Neural cell (in vitro differentiated cells): ENCODE results near the gene HSPB1. TPM values are rescaled to one million over a fixed set of nuclear protein-coding genes. Genes with fewer than 3 reads are reported as not detected.

ENCODE experiments used
- H2AFZ ChIP-seq: fragments of 200-600, 300-800 bp; sonication (generic), shearing (Covaris generic); 2 replicates; pipeline ENCODE4 v1.6.0; 2014; ENCODE audit warnings: low read depth, mild to moderate bottlenecking, antibody characterized with exemption, low read length, moderate library complexity
- H3F3A ChIP-seq: fragments of 200-600 bp; shearing (Covaris generic); 2 replicates; pipeline ENCODE4 v1.6.1; 2016; ENCODE audit warnings: mild to moderate bottlenecking, moderate library complexity, mixed read lengths, antibody characterized with exemption, low read length; ENCODE audit not compliant: insufficient read depth, poor library complexity, severe bottlenecking
- H3K27ac ChIP-seq: fragments of 200-600, 300-800 bp; sonication (generic), shearing (Covaris generic); 2 replicates; pipeline ENCODE4 v1.5.1; 2014; ENCODE audit warnings: mild to moderate bottlenecking, low read length, moderate library complexity
- H3K27me3 ChIP-seq: fragments of 300-800, 200-600 bp; sonication (generic), shearing (Covaris generic); 2 replicates; pipeline ENCODE4 v1.6.0; 2014; ENCODE audit warnings: mild to moderate bottlenecking, low read depth, low read length, moderate library complexity; ENCODE audit not compliant: insufficient read depth
- H3K36me3 ChIP-seq: fragments of 300-800, 200-600 bp; sonication (generic), shearing (Covaris generic); 2 replicates; pipeline ENCODE4 v1.5.1; 2014; ENCODE audit warnings: mild to moderate bottlenecking, antibody characterized with exemption, low read length, moderate library complexity; ENCODE audit not compliant: insufficient read depth
- H3K4me2 ChIP-seq: fragments of 300-800, 200-600 bp; sonication (generic), shearing (Covaris generic); 2 replicates; pipeline ENCODE4 v1.6.0; 2014; ENCODE audit warnings: mild to moderate bottlenecking, low read length
- H3K4me3 ChIP-seq: fragments of 300-800, 200-600 bp; sonication (generic), shearing (Covaris generic); 2 replicates; pipeline ENCODE4 v1.5.1; 2014; ENCODE audit warnings: mild to moderate bottlenecking, low read length, moderate library complexity
- H3K79me2 ChIP-seq: fragments of 200-600 bp; shearing (Covaris generic); replicated peaks from 2 replicates; pipeline ENCODE4 v1.6.0; 2014; ENCODE audit warnings: mild to moderate bottlenecking, low read length, moderate library complexity; ENCODE audit not compliant: insufficient read depth
- H3K9ac ChIP-seq: fragments of 300-800, 200-600 bp; sonication (generic), shearing (Covaris generic); 2 replicates; pipeline ENCODE4 v1.6.1; 2016; ENCODE audit warnings: mild to moderate bottlenecking, low read length, mixed read lengths
- H3K9me2 ChIP-seq: fragments of 200-600 bp; shearing (Covaris generic); 2 replicates; pipeline ENCODE4 v1.6.1; 2016; ENCODE audit warnings: mild to moderate bottlenecking, low read length, mixed read lengths; ENCODE audit not compliant: insufficient read depth
- H3K9me3 ChIP-seq: fragments of 200-600, 300-800 bp; sonication (generic), shearing (Covaris generic); 2 replicates; pipeline ENCODE4 v1.6.1; 2016; ENCODE audit warnings: mild to moderate bottlenecking, mixed run types, low read length, moderate library complexity, mixed read lengths
- H4K20me1 ChIP-seq: fragments of 200-600 bp; shearing (Covaris generic); 2 replicates; pipeline ENCODE4 v1.6.1; 2016; ENCODE audit warnings: mild to moderate bottlenecking, mixed run types; ENCODE audit not compliant: insufficient read depth
- CTCF ChIP-seq: fragments of 450-650 bp; IDR thresholded peaks from 2 replicates; pipeline ENCODE4 v1.5.1; 2014; ENCODE audit warnings: antibody characterized with exemption, mild to moderate bottlenecking, moderate library complexity; ENCODE audit not compliant: poor library complexity, severe bottlenecking
- EP300 ChIP-seq: fragments of 450-650 bp; conservative IDR thresholded peaks from 2 replicates; pipeline ENCODE4 v1.6.1; 2014; ENCODE audit warnings: antibody characterized with exemption, mild to moderate bottlenecking, moderate library complexity; ENCODE audit not compliant: poor library complexity, severe bottlenecking
- EZH2 ChIP-seq: fragments of 200-600, 300-800 bp; shearing (Covaris generic), sonication (generic); IDR thresholded peaks from 2 replicates; pipeline ENCODE4 v1.6.1; 2014; ENCODE audit warnings: antibody characterized with exemption, low read length, borderline replicate concordance, mild to moderate bottlenecking; ENCODE audit not compliant: insufficient read depth, poor library complexity, severe bottlenecking
- MXI1 ChIP-seq: fragments of 450-650 bp; conservative IDR thresholded peaks from 2 replicates; pipeline ENCODE4 v1.6.1; 2014; ENCODE audit warnings: antibody characterized with exemption, mild to moderate bottlenecking; ENCODE audit not compliant: poor library complexity, severe bottlenecking
- POLR2AphosphoS5 ChIP-seq: IDR thresholded peaks from 2 replicates; pipeline ENCODE4 v1.6.1; 2012
- RAD21 ChIP-seq: fragments of 450-650 bp; conservative IDR thresholded peaks from 2 replicates; pipeline ENCODE4 v1.6.1; 2014; ENCODE audit warnings: antibody characterized with exemption, mild to moderate bottlenecking, moderate library complexity
- REST ChIP-seq: IDR thresholded peaks from 2 replicates; pipeline ENCODE4 v1.6.1; 2012; ENCODE audit warnings: borderline replicate concordance
- TAF1 ChIP-seq: IDR thresholded peaks from 2 replicates; pipeline ENCODE4 v1.6.1; 2012; ENCODE audit warnings: low read depth
- polyA plus RNA-seq: library from polyadenylated mRNA; depleted of rRNA; stranded (reverse); fragments of >200 nt; gene quantifications from 2 replicates; pipeline ENCODE4 v1.2.3, GENCODE V29; 2014

Gene HSPB1
- polyA plus RNA-seq, 1 donor from 2014 or later = 1.4 TPM

GRCh38 chr7:76281006-76281705, 21.3 kb upstream of the HSPB1 start:
- no peak overlapping the region for H3K27ac ChIP-seq
- H3F3A ChIP-seq = no peaks in the 10 kb centered on the region
- TF ChIP-seq EP300 = no peak
- no peak for TF ChIP-seq POLR2AphosphoS5
- TF ChIP-seq RAD21 = no peak
- no peak for TF ChIP-seq MXI1
- peak; percentile 96 for TF ChIP-seq EZH2
- no peak for TF ChIP-seq REST
- TF ChIP-seq TAF1 = no peak
- TF ChIP-seq CTCF = no peak
- H3K9ac ChIP-seq = no peak overlapping the region
- H3K36me3 ChIP-seq = no peaks in the 10 kb centered on the region
- no peak overlapping the region for H2AFZ ChIP-seq
- H3K4me2 ChIP-seq = no peak overlapping the region
- no peaks in the 10 kb centered on the region for H3K79me2 ChIP-seq
- H3K9me2 ChIP-seq = no peaks in the 10 kb centered on the region
- H3K4me3 ChIP-seq = peak overlapping the region; percentile 55
- H3K9me3 ChIP-seq = no peaks in the 10 kb centered on the region
- H3K27me3 ChIP-seq = peaks cover 58% of the 10 kb centered on the region
- H4K20me1 ChIP-seq = no peaks in the 10 kb centered on the region

- TF ChIP-seq EZH2 = peak; percentile 27
- TF ChIP-seq CTCF = no peak
- H4K20me1 ChIP-seq = no peaks in the 10 kb centered on the region
- no peak overlapping the region for H3K4me2 ChIP-seq
- H3K27me3 ChIP-seq = peaks cover 58% of the 10 kb centered on the region
- H3K36me3 ChIP-seq = no peaks in the 10 kb centered on the region
- H3K27ac ChIP-seq = no peak overlapping the region
- no peak overlapping the region for H2AFZ ChIP-seq
- no peaks in the 10 kb centered on the region for H3K9me2 ChIP-seq
- H3K4me3 ChIP-seq = no peak overlapping the region
- H3K9me3 ChIP-seq = no peaks in the 10 kb centered on the region
- H3K9ac ChIP-seq = no peak overlapping the region
- H3K79me2 ChIP-seq = no peaks in the 10 kb centered on the region
- no peaks in the 10 kb centered on the region for H3F3A ChIP-seq
These were observed 20.6 kb upstream of the HSPB1 start for GRCh38 chr7:76281706-76282343.
